ENCODE measurements around the gene AQP1.

DNA sequence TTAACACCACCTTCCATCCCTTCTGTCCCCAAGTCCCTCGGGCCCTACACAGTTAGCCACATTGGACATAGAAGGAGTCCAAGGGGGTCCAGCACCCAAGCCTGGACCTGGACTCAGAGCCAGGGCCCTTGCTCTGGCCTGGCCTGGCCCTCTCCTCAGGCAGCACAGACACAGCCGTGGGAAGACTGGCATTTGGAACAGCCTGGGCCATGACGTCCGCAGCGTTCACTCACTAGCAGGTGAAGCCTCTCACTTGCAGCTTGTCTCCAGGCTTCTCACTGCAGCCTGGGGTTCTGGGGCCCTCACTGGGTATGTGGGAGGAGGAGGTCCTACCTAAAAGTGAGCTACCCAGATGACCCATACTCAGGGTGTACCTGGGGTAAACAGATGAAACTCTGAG, 33.7 kb upstream of the AQP1 start:
- TF ChIP-seq EZH2phosphoT487 (IDR thresholded peaks at IDR 0.05; ENCODE audit: insufficient read depth, low read depth) (no peak), EZH2 (IDR thresholded peaks at IDR 0.05; ENCODE audit: insufficient read depth, poor library complexity, severe bottlenecking) (no peak)
